Endothelial cell of umbilical vein (primary cell): ENCODE data around the gene CRYZL1. TPM values are rescaled to one million over a fixed set of nuclear protein-coding genes. Genes with fewer than 3 reads are reported as not detected.

Experiments
- BruUV-seq: library from RNA; stranded (reverse); fragments of 400-500 nt; replicated peaks from 2 replicates; lab custom pipeline; 2021; lab: Mats Ljungman, UMichigan
- CTCF ChIA-PET: fragments of 300-600, 350-600 bp; sonication (Branson Sonifier 250); formaldehyde crosslinking; loops from one replicate; lab custom pipeline; 2021; ENCODE audit warnings: antibody characterized with exemption, inconsistent platforms; lab: Charles Lee
- POLR2A ChIA-PET: fragments of 300-600, 350-600 bp; sonication (Branson Sonifier 250); formaldehyde crosslinking; loops from one replicate; lab custom pipeline; 2021; ENCODE audit warnings: antibody characterized with exemption, inconsistent platforms; lab: Charles Lee
- DNase-seq: peaks from one replicate; pipeline ENCODE4 v3.0.0-alpha.2; 2011; ENCODE audit warnings: low read depth, low spot score
- FAIRE-seq: peaks from 2 replicates; lab custom pipeline; 2011; peaks lifted over from hg19 to GRCh38; lab: Jason Lieb, UNC
- H2AFZ ChIP-seq: 2 replicates; pipeline ENCODE4 v1.6.0; 2012; ENCODE audit warnings: low read depth, low read length, control low read depth, inconsistent platforms
- H3K27ac ChIP-seq: 2 replicates; pipeline ENCODE4 v1.5.1; 2011; ENCODE audit warnings: low read depth, mild to moderate bottlenecking, control low read depth, low read length, moderate library complexity; ENCODE audit not compliant: insufficient read depth
- H3K27me3 ChIP-seq, 2 experiments: 2 replicates each; pipeline versions ENCODE4 v1.6.0 to v1.6.1; 2011; ENCODE audit warnings: low read length in 2 of 2, mixed read lengths in 1 of 2; ENCODE audit not compliant: control insufficient read depth in 2 of 2, insufficient read depth in 2 of 2
- H3K36me3 ChIP-seq, 2 experiments: 2 replicates in 1 of 2; 3 replicates in 1 of 2; pipeline ENCODE4 v1.5.1; 2011; ENCODE audit warnings: low read length in 2 of 2, mild to moderate bottlenecking in 1 of 2, moderate library complexity in 1 of 2; ENCODE audit not compliant: control insufficient read depth in 2 of 2, insufficient read depth in 2 of 2; ENCODE audit errors: extremely low read depth in 1 of 2
- H3K4me1 ChIP-seq: 3 replicates; pipeline ENCODE4 v1.5.1; 2011; ENCODE audit warnings: mild to moderate bottlenecking, low read length; ENCODE audit not compliant: control insufficient read depth, insufficient read depth; ENCODE audit errors: extremely low read depth
- H3K4me2 ChIP-seq: 2 replicates; pipeline ENCODE4 v1.6.1; 2011; ENCODE audit warnings: low read length, control low read depth, mixed read lengths; ENCODE audit not compliant: insufficient read depth
- H3K4me3 ChIP-seq, 3 experiments: fragments of 200-600 bp in 1 of 3; sonication (generic), shearing (Covaris generic) in 1 of 3; replicated peaks in 1 of 3; 2 replicates each; pipeline ENCODE4 v1.5.1; 2011 to 2016; ENCODE audit warnings: control low read depth in 3 of 3, low read length in 3 of 3, mild to moderate bottlenecking in 2 of 3, inconsistent platforms in 1 of 3, low read depth in 1 of 3, moderate library complexity in 1 of 3; ENCODE audit not compliant: insufficient read depth in 1 of 3
- H3K79me2 ChIP-seq: 2 replicates; pipeline ENCODE4 v1.6.0; 2012; ENCODE audit warnings: low read length, inconsistent platforms; ENCODE audit not compliant: control insufficient read depth, insufficient read depth
- H3K9ac ChIP-seq: replicated peaks from 2 replicates; pipeline ENCODE3; 2011; ENCODE audit warnings: low read length, control low read depth; ENCODE audit not compliant: insufficient read depth; ENCODE audit errors: extremely low read depth
- H3K9me1 ChIP-seq: replicated peaks from 3 replicates; pipeline ENCODE4 v1.6.0; 2011; ENCODE audit warnings: mild to moderate bottlenecking, low read length; ENCODE audit not compliant: control insufficient read depth, insufficient read depth; ENCODE audit errors: extremely low read depth
- H3K9me3 ChIP-seq: replicated peaks from 2 replicates; pipeline ENCODE4 v1.5.1; 2012; ENCODE audit warnings: low read length, inconsistent platforms; ENCODE audit not compliant: control insufficient read depth, insufficient read depth
- H4K20me1 ChIP-seq: replicated peaks from 2 replicates; pipeline ENCODE3; 2011; ENCODE audit warnings: mild to moderate bottlenecking, low read length; ENCODE audit not compliant: control insufficient read depth, insufficient read depth; ENCODE audit errors: extremely low read depth
- EZH2 ChIP-seq: IDR thresholded peaks from 2 replicates; pipeline ENCODE4 v1.6.1; 2012; ENCODE audit warnings: borderline replicate concordance, low read depth, mild to moderate bottlenecking, moderate library complexity, low read length, inconsistent platforms; ENCODE audit not compliant: severe bottlenecking
- GATA2 ChIP-seq: IDR thresholded peaks from 2 replicates; pipeline ENCODE4 v1.7.0; 2011; ENCODE audit warnings: low read depth, mild to moderate bottlenecking, moderate library complexity, mixed read lengths, low read length; ENCODE audit not compliant: insufficient read length, insufficient read depth
- JUN ChIP-seq: IDR thresholded peaks from 2 replicates; pipeline ENCODE4 v1.6.1; 2011; ENCODE audit warnings: borderline replicate concordance, low read depth; ENCODE audit not compliant: insufficient read length, insufficient read depth
- MAX ChIP-seq: IDR thresholded peaks from 2 replicates; pipeline ENCODE4 v1.6.1; 2011; ENCODE audit not compliant: insufficient read depth, insufficient read length
- MYC ChIP-seq: IDR thresholded peaks from one replicate; pipeline ENCODE4 v1.6.1; 2011; ENCODE audit warnings: mild to moderate bottlenecking, low read depth, low read length
- POLR2AphosphoS5 ChIP-seq: IDR thresholded peaks from 2 replicates; pipeline ENCODE4 v1.6.1; 2012; ENCODE audit warnings: low read depth, mild to moderate bottlenecking, control low read depth, low read length, moderate library complexity; ENCODE audit not compliant: insufficient read depth
- dilution Hi-C: fragments of 300-500 bp; cut with MboI; formaldehyde crosslinking; loops from one replicate; pipeline ENCODE4 v1.15.0; 2019; ENCODE audit warnings: low sequenced_read_pairs; ENCODE audit not compliant: extremely low pct_ligation_motif_present
- intact Hi-C: fragments of 100-400 bp; cut with micrococcal nuclease; formaldehyde crosslinking; loops from one replicate; pipeline ENCODE4 v1.10.0; 2022
- polyA plus RNA-seq, 4 experiments: library from polyadenylated mRNA; depleted of rRNA in 3 of 4; stranded (reverse) in 3 of 4; unstranded in 1 of 4; fragments of >200 nt; gene quantifications; 2 replicates each; pipeline versions ENCODE4 v1.2.1 to v1.2.3, GENCODE V29; 2011 to 2012; ENCODE audit warnings: missing spikeins in 1 of 4
- total RNA-seq: library from RNA; stranded (reverse); gene quantifications from 2 replicates; pipeline ENCODE4 v1.2.3, GENCODE V29; 2021
- TF ChIP-seq, protein P1 (sequence below), 2 donors: IDR thresholded peaks; 1 replicate in 1 of 2; 2 replicates in 1 of 2; pipeline ENCODE4 v1.5.1; 2011; ENCODE audit warnings: low read length in 2 of 2, mild to moderate bottlenecking in 2 of 2, moderate library complexity in 2 of 2, control low read depth in 1 of 2, inconsistent platforms in 1 of 2, low read depth in 1 of 2; ENCODE audit not compliant: insufficient read depth in 1 of 2; ENCODE audit errors: extremely low read depth in 1 of 2

Gene CRYZL1
- total and polyA plus RNA-seq, 2 donors (not counting 3 experiments of a cell fraction or from before 2014, with no cell fraction given) = 26.4 to 42.1 TPM

DNA sequence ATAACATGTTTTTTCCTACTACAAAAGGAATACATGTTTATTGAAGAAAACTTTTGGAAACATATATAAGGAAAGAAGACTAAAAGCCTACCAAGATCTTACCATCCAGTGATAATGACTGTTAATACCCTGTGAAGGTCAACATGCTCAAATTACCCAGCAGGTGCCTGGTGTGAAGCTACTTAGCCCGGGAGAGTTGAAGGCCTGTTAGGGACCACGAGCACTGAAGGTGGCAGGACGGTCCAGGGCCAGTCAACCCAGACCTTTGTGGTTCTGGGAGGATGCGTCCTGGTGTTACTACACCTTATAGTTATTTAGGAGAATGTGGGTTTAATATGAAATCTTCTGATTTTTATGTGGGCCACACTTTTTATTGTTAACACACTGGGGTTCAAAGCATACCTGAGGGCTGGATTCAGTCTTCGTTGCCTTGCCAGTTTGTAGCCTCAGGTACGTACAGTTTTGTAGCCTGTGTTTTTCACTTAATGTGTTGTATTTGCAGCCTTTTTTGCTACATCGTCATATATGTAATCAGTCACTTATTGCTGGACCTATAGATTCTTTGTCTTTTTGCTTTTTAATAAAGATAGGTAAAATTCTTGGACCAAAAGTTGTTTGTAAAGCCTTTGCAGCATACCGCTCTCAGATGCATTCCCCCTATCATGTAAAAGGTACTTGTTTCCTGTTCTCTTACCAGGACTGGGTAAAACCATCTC lies 10.6 kb upstream of the CRYZL1 start:
- no peak for DNase-seq
- Histone ChIP-seq H3K79me2 (peaks cover 77% of the 10 kb centered on the region), H3K9me1 (no peaks in the 10 kb centered on the region), H3K9ac (no peak overlapping the region), H3K27ac (no peak overlapping the region), H3K27me3 (no peaks in the 10 kb centered on the region), H4K20me1 (no peaks in the 10 kb centered on the region), H3K4me2 (no peak overlapping the region), H3K4me3 (no peak overlapping the region), H3K36me3 (no peaks in the 10 kb centered on the region), H3K4me1 (peaks cover 41% of the 10 kb centered on the region), H3K9me3 (no peaks in the 10 kb centered on the region), H2AFZ (no peak overlapping the region)
- intact Hi-C loops (no loop called here), dilution Hi-C loops (no loop called here)
- no peak for TF ChIP-seq MYC
- no peak for TF ChIP-seq EZH2
- TF ChIP-seq MAX = no peak
- TF ChIP-seq POLR2AphosphoS5 = no peak
- TF ChIP-seq, protein P1, sequence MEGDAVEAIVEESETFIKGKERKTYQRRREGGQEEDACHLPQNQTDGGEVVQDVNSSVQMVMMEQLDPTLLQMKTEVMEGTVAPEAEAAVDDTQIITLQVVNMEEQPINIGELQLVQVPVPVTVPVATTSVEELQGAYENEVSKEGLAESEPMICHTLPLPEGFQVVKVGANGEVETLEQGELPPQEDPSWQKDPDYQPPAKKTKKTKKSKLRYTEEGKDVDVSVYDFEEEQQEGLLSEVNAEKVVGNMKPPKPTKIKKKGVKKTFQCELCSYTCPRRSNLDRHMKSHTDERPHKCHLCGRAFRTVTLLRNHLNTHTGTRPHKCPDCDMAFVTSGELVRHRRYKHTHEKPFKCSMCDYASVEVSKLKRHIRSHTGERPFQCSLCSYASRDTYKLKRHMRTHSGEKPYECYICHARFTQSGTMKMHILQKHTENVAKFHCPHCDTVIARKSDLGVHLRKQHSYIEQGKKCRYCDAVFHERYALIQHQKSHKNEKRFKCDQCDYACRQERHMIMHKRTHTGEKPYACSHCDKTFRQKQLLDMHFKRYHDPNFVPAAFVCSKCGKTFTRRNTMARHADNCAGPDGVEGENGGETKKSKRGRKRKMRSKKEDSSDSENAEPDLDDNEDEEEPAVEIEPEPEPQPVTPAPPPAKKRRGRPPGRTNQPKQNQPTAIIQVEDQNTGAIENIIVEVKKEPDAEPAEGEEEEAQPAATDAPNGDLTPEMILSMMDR (IDR thresholded peaks at IDR 0.05; ENCODE audit: extremely low read depth in 1 of 2, insufficient read depth in 1 of 2, low read depth in 1 of 2, low read length in 2 of 2) = no peak
- no peak for TF ChIP-seq GATA2
- no peak for TF ChIP-seq JUN
- FAIRE-seq = no peak
- BruUV-seq = no TSS peak
- ChIA-PET CTCF (no interaction called here), POLR2A (no interaction called here)
